HG02840 (cell line): ENCODE data around the gene USP36.
A peak's percentile ranks its signal among the peaks of the same experiment; 100 is the strongest.

ENCODE experiments used
- ATAC-seq: cut with Tn5 transposase; IDR thresholded peaks from one replicate; pipeline ENCODE4 v1.9.1; 2021; ENCODE audit warnings: mild to moderate bottlenecking, moderate library complexity, moderate number of reproducible peaks; ENCODE audit not compliant: unreplicated experiment, low FRiP score

Gene USP36

GRCh38 chr17:78839762-78840529 lies 668 bp downstream of the USP36 start:
- ATAC-seq, result peak; percentile 15

- ATAC-seq, result no peak
Observed at GRCh38 chr17:78839235-78839761, 1.3 kb downstream of the USP36 start.

- ATAC-seq, result no peak
Observed at GRCh38 chr17:78838574-78839005, 2.0 kb downstream of the USP36 start.

GRCh38 chr17:78836420-78837021 lies 4.1 kb downstream of the USP36 start:
- no peak for ATAC-seq

GRCh38 chr17:78834571-78834970 lies 6.0 kb downstream of the USP36 start:
- no peak for ATAC-seq

- no peak for ATAC-seq
Observed at GRCh38 chr17:78832541-78832810, 8.1 kb downstream of the USP36 start.

GRCh38 chr17:78831688-78832540 lies 8.7 kb downstream of the USP36 start:
- no peak for ATAC-seq

GRCh38 chr17:78829477-78829876 lies 11.1 kb downstream of the USP36 start:
- ATAC-seq, result no peak

GRCh38 chr17:78828470-78829185 lies 12.0 kb downstream of the USP36 start:
- ATAC-seq, result no peak

GRCh38 chr17:78826836-78827509 lies 13.6 kb downstream of the USP36 start:
- no peak for ATAC-seq

- ATAC-seq, result no peak
Observed at GRCh38 chr17:78826421-78826820, 14.2 kb downstream of the USP36 start.

- no peak for ATAC-seq
Observed at GRCh38 chr17:78825696-78826095, 14.9 kb downstream of the USP36 start.

GRCh38 chr17:78824240-78824639 lies 16.4 kb downstream of the USP36 start:
- ATAC-seq, result no peak

GRCh38 chr17:78823282-78824046 lies 17.1 kb downstream of the USP36 start:
- ATAC-seq, result no peak

GRCh38 chr17:78822552-78822951 lies 18.1 kb downstream of the USP36 start:
- ATAC-seq, result no peak

GRCh38 chr17:78821961-78822360 lies 18.7 kb downstream of the USP36 start:
- no peak for ATAC-seq

- no peak for ATAC-seq
Observed at GRCh38 chr17:78820841-78821240, 19.8 kb downstream of the USP36 start.

GRCh38 chr17:78819806-78820792 lies 20.5 kb downstream of the USP36 start:
- ATAC-seq, result no peak
